Gastrocnemius medialis (tissue), 4 donors: Measurements from ENCODE around the gene COL20A1.

Experiments
- POLR2A ChIP-seq, 2 donors: fragments of 450-650 bp; IDR thresholded peaks; one replicate each; pipeline ENCODE4 v1.6.1; 2017; ENCODE audit warnings: antibody characterized with exemption in 2 of 2, mild to moderate bottlenecking in 2 of 2, moderate library complexity in 2 of 2
- TF ChIP-seq, protein P1 (sequence below), 5 experiments: fragments of 450-650 bp in 3 of 5; fragments of 200-600 bp in 2 of 5; sonication (generic) in 2 of 5; IDR thresholded peaks in 4 of 5; conservative IDR thresholded peaks in 1 of 5; 1 replicate in 4 of 5; 2 replicates in 1 of 5; pipeline ENCODE4 v1.5.1; 2016 to 2019; ENCODE audit warnings: antibody characterized with exemption in 5 of 5, mild to moderate bottlenecking in 3 of 5, moderate library complexity in 3 of 5

DNA sequence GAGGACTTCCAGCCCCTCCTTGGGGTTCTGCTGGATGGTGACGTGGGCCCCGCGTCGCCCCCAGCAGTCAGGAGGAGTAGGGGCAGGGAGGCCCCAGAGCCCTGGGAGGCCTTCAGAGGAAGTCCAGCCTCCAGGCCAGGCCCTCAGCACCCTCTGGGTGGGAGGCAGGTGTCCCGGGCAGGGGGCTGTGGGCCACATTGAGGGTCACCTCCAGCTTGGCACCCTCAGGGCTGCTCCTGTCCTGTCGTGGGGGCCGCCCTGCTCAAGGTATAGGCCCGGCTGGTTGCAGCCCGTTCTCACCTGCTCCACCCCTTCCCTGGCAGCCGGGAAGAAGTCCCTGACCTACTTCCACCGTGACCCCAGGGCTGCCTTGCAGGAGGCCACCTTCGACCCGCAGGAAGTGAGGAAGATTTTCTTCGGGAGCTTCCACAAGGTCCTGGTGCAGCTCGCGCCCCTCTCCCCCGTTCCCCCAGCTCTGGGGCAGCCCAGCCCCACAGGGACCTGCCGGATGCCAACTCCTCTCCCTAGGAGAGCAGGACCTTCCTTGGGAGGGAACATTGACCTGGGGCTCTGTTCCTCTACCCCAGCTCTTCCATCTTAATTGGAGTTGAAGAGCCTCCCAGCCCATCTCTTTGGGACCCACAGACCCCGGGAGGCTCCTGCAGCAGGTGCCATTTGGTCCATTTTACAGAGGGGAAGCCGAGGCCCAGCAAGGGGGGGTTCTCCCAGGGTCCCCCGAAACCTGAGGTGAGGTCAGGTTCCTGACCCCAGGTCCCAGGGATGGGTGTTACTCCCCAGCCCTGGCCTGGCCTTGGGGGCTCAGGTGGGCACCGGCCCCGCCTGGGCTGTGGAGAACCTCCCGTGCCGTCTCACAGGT lies 26.4 kb downstream of the COL20A1 start:
- TF ChIP-seq, protein P1, sequence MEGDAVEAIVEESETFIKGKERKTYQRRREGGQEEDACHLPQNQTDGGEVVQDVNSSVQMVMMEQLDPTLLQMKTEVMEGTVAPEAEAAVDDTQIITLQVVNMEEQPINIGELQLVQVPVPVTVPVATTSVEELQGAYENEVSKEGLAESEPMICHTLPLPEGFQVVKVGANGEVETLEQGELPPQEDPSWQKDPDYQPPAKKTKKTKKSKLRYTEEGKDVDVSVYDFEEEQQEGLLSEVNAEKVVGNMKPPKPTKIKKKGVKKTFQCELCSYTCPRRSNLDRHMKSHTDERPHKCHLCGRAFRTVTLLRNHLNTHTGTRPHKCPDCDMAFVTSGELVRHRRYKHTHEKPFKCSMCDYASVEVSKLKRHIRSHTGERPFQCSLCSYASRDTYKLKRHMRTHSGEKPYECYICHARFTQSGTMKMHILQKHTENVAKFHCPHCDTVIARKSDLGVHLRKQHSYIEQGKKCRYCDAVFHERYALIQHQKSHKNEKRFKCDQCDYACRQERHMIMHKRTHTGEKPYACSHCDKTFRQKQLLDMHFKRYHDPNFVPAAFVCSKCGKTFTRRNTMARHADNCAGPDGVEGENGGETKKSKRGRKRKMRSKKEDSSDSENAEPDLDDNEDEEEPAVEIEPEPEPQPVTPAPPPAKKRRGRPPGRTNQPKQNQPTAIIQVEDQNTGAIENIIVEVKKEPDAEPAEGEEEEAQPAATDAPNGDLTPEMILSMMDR (IDR thresholded peaks at IDR 0.05 in 4 of 5, conservative IDR thresholded peaks at IDR 0.05 in 1 of 5), result no peak
- no peak for TF ChIP-seq POLR2A (IDR thresholded peaks at IDR 0.05)
